Epithelial cell of proximal tubule (primary cell): ENCODE data around the gene TMEM270. TPM values are rescaled to one million over a fixed set of nuclear protein-coding genes. Genes with fewer than 3 reads are reported as not detected.

Experiments used
- DNase-seq: peaks from one replicate; pipeline ENCODE4 v3.0.0-alpha.2; 2011; ENCODE audit warnings: low read depth
- H3K4me3 ChIP-seq: 2 replicates; pipeline ENCODE4 v1.5.1; 2011; ENCODE audit warnings: low read depth, mild to moderate bottlenecking, low read length
- total RNA-seq: library from RNA; depleted of rRNA; stranded (reverse); fragments of >200 nt; gene quantifications from 2 replicates; pipeline ENCODE4 v1.2.3, GENCODE V29; 2015
- TF ChIP-seq, protein P1 (sequence below): conservative IDR thresholded peaks from 2 replicates; pipeline ENCODE4 v1.5.1; 2012; ENCODE audit warnings: low read depth, mild to moderate bottlenecking, low read length

Gene TMEM270
- total RNA-seq, 1 donor from 2014 or later = not detected

DNA sequence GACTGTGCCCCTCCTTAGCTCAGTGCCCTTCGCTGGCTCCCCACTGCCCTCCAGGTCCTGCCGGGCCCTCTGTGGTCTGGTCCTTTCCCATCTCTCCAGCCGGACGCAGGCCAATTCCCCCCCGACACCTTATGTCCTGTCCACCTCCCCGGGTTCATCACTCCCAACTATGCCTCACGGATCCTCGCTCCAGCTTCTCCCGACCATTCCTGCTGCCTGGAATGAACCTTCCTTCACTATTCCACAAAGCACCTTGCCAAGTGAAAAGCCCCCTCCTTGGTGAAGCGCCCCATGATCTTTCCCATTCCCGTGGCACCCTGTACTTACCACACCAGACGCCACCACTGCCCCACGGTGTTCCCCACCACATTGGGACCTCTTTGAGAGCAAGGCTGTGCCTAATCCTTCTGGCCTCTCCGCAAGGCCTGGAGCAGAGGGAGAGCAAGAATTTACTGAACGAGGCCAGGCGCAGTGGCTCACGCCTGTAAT is 47.2 kb downstream of the TMEM270 start:
- TF ChIP-seq, protein P1, sequence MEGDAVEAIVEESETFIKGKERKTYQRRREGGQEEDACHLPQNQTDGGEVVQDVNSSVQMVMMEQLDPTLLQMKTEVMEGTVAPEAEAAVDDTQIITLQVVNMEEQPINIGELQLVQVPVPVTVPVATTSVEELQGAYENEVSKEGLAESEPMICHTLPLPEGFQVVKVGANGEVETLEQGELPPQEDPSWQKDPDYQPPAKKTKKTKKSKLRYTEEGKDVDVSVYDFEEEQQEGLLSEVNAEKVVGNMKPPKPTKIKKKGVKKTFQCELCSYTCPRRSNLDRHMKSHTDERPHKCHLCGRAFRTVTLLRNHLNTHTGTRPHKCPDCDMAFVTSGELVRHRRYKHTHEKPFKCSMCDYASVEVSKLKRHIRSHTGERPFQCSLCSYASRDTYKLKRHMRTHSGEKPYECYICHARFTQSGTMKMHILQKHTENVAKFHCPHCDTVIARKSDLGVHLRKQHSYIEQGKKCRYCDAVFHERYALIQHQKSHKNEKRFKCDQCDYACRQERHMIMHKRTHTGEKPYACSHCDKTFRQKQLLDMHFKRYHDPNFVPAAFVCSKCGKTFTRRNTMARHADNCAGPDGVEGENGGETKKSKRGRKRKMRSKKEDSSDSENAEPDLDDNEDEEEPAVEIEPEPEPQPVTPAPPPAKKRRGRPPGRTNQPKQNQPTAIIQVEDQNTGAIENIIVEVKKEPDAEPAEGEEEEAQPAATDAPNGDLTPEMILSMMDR = no peak
- no peak for DNase-seq
- no peak overlapping the region for H3K4me3 ChIP-seq

DNA sequence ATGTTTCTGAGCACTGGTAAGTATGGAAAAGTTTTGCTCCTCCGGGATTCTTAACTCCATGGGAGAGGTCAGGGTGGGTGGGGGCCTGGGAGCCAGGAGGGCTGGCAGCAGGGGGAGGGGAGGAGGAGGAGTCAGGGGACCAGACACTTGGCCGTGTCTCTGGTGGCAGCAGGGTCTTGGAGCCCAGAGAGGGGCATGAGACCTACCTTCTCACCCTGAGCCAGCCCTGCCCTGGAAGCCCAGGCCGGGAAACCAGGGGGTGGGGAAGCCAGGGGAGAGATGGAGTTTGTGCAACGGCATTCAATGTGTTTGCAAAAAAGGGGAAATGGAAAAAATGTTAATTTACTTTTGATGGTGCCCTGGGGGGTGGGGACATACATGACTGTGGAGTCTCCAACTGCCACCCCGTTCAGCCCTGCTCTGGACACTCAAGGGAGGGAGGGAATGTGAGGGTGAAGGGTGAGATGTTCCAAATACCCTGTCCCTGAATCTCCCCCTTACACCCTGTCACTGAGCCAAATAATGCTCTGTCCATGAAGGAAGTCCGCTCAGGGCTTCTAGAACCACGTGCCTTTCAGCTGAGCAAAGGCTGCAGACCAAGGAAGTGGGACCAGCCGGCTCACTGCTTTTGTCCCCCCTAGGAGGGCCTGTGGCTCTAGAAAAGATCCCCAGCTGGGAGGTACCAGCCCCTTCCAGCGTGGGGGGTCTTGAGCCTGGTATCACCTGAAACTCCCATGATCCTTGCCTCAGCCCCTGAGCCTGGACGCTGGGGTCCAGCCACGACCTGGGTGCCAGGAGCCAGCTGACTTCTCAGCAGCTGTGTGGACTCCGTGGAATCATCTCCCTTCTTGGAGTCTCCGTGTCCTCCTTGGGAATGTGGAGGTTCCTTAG is 48.3 kb downstream of the TMEM270 start:
- TF ChIP-seq, protein P1 = no peak
- H3K4me3 ChIP-seq = no peak overlapping the region
- no peak for DNase-seq

DNA sequence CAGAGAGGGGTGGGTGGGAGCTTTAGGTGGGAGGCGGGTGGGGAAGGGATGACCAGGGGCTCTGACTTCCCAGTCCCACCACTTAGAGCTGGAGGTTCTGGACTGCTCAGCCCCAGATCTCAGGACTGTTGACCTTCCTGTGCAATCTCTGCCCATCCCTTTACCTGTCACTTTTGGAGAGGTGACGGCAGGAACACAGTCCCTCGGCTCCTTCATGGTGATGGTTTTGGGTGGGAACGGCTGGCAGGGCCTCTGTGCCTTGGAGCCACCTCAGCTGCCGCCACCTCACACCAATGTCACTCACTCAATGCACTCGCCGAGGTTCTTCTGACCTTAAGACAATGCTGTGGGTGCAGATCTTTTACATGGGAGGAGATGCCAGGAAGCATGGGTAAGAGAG is 49.0 kb downstream of the TMEM270 start:
- no peak for DNase-seq
- TF ChIP-seq, protein P1 = no peak
- H3K4me3 ChIP-seq = no peak overlapping the region

DNA sequence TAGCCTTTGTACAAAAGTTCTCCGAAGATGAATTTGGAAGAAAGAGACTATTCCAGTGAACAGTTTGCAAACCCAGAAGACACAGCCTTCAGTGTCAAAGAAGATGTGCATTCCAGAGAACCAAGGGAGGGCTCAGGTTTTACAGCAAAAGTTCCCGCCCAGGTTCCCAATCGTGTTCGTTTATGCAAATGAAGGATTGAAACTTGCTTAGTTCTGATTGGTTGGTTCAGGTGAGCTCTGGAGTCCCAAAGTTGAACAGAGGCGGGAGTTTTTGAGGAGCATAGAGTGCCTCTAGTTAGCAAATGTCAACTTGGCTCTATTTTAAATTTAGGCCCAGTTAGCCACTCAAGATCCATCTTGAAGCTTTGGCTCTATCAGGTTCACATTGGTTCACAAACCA is 51.3 kb downstream of the TMEM270 start:
- TF ChIP-seq, protein P1 = no peak
- no peak for DNase-seq
- H3K4me3 ChIP-seq = no peak overlapping the region

Other genes starting within 250 kb of the TMEM270 start
- gene MLXIPL, start 236.6 kb upstream of the TMEM270 start, total RNA-seq = not detected in 2 replicates
- 4.1 and 12.2 TPM in 2 replicates for gene VPS37D, start 193.3 kb upstream of the TMEM270 start, total RNA-seq
- gene DNAJC30, start 177.7 kb upstream of the TMEM270 start, total RNA-seq = 2.7 and 6.1 TPM in 2 replicates
- 65.2 and 87.1 TPM in 2 replicates for gene BUD23, start 177.6 kb upstream of the TMEM270 start, total RNA-seq
- gene STX1A, start 141.5 kb upstream of the TMEM270 start, total RNA-seq = 18.0 and 22.4 TPM in 2 replicates
- gene ABHD11, start 122.4 kb upstream of the TMEM270 start, total RNA-seq = 52.1 and 53.6 TPM in 2 replicates
- 29.7 and 85.9 TPM in 2 replicates for gene CLDN3, start 90.9 kb upstream of the TMEM270 start, total RNA-seq
- gene CLDN4, start 30.2 kb upstream of the TMEM270 start, total RNA-seq = 277 and 503 TPM in 2 replicates
- 8.4 and 13.7 TPM in 2 replicates for gene METTL27, start 18.6 kb upstream of the TMEM270 start, total RNA-seq
- 0.12 TPM in 1 of 2 replicates, not detected in the other for gene ELN, start 167.0 kb downstream of the TMEM270 start, total RNA-seq
- gene LIMK1, start 222.6 kb downstream of the TMEM270 start, total RNA-seq = 55.0 and 79.3 TPM in 2 replicates